CD4-positive, alpha-beta T cell treated with Interleukin-15 for 1 hour (primary cell): Measurements from ENCODE around the gene NANS.
A peak's percentile ranks its signal among the peaks of the same experiment; 100 is the strongest.
"Not testable (repeated sequence)": the region's sequence is repeated elsewhere in the genome, so short reads cannot be mapped to it uniquely, and the experiment has no call there.

Experiments used
- DNase-seq: peaks from one replicate; pipeline ENCODE4 v3.0.0-alpha.2; 2020

NANS gene

GRCh38 chr9:98107926-98108325 lies 51.4 kb downstream of the NANS start:
- DNase-seq = no peak

GRCh38 chr9:98108531-98109031 lies 52.0 kb downstream of the NANS start:
- peak; percentile 50 for DNase-seq

GRCh38 chr9:98109052-98109451 lies 52.5 kb downstream of the NANS start:
- DNase-seq = no peak

GRCh38 chr9:98117097-98117496 lies 60.6 kb downstream of the NANS start:
- not testable (repeated sequence) for DNase-seq

- DNase-seq = peak; percentile 64
Measured at GRCh38 chr9:98117984-98118639, 61.6 kb downstream of the NANS start.

- DNase-seq = peak; percentile 44
Measured at GRCh38 chr9:98118640-98119601, 62.4 kb downstream of the NANS start, which contains the start of gene TRIM14. Gene TRIM14, minus strand, starts transcription at chr9:98119222. Its CDS starts 34 bp downstream, at chr9:98119188.

GRCh38 chr9:98120476-98120875 lies 63.9 kb downstream of the NANS start:
- no peak for DNase-seq

GRCh38 chr9:98121058-98121457 lies 64.5 kb downstream of the NANS start:
- DNase-seq = no peak

- DNase-seq = not testable (repeated sequence)
Measured at GRCh38 chr9:98124091-98124490, 67.6 kb downstream of the NANS start.

GRCh38 chr9:98124637-98125426 lies 68.3 kb downstream of the NANS start:
- no peak for DNase-seq

- no peak for DNase-seq
Measured at GRCh38 chr9:98127226-98127625, 70.7 kb downstream of the NANS start.

- DNase-seq = no peak
Measured at GRCh38 chr9:98128316-98128715, 71.8 kb downstream of the NANS start.

GRCh38 chr9:98129451-98129881 lies 72.9 kb downstream of the NANS start:
- DNase-seq = peak; percentile 73

- not testable (repeated sequence) for DNase-seq
Measured at GRCh38 chr9:98130060-98130459, 73.5 kb downstream of the NANS start.

GRCh38 chr9:98130576-98131228 lies 74.2 kb downstream of the NANS start:
- no peak for DNase-seq

- no peak for DNase-seq
Measured at GRCh38 chr9:98132158-98132557, 75.6 kb downstream of the NANS start.
